GM13977 (cell line): ENCODE measurements around the gene ACCSL.

ENCODE experiments used
- DNase-seq: peaks from one replicate; pipeline ENCODE4 v3.0.0; 2012; ENCODE audit warnings: low spot score
- in situ Hi-C: fragments of 300-500 bp; cut with MboI; formaldehyde crosslinking; loops from one replicate; pipeline ENCODE4 v1.12.0; 2022; ENCODE audit warnings: low sequenced_read_pairs, low pct_unique_long_range_greater_than_20kb, mixed read lengths, inconsistent platforms; ENCODE audit not compliant: unreplicated experiment
- TF ChIP-seq, protein P1 (sequence below): IDR thresholded peaks from 2 replicates; pipeline ENCODE4 v1.5.1; 2012; ENCODE audit warnings: mild to moderate bottlenecking, control low read depth; ENCODE audit not compliant: insufficient read depth; ENCODE audit errors: extremely low read depth, missing control alignments

ACCSL gene

DNA sequence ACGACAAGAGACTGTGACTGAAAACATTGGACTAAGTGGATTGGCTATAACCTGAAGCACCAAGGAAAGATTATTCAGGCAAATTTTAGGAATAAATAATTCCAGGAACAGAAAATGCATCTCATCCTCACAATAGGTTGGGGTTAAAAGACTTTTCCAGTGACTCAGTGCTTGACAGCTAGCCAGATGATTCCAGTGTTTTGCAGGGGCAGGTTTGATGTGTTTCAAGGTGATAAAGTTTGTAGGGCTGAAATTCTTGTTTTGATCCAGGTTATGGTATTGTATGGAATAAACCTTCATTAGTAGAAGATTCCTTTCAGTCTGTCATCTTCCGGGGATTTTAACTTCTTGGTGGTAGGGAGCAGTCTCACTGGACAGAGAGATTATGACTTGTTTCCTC lies 50.0 kb downstream of the ACCSL start:
- in situ Hi-C loops, result no loop called here
- DNase-seq, result no peak
- TF ChIP-seq, protein P1, sequence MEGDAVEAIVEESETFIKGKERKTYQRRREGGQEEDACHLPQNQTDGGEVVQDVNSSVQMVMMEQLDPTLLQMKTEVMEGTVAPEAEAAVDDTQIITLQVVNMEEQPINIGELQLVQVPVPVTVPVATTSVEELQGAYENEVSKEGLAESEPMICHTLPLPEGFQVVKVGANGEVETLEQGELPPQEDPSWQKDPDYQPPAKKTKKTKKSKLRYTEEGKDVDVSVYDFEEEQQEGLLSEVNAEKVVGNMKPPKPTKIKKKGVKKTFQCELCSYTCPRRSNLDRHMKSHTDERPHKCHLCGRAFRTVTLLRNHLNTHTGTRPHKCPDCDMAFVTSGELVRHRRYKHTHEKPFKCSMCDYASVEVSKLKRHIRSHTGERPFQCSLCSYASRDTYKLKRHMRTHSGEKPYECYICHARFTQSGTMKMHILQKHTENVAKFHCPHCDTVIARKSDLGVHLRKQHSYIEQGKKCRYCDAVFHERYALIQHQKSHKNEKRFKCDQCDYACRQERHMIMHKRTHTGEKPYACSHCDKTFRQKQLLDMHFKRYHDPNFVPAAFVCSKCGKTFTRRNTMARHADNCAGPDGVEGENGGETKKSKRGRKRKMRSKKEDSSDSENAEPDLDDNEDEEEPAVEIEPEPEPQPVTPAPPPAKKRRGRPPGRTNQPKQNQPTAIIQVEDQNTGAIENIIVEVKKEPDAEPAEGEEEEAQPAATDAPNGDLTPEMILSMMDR, result no peak

DNA sequence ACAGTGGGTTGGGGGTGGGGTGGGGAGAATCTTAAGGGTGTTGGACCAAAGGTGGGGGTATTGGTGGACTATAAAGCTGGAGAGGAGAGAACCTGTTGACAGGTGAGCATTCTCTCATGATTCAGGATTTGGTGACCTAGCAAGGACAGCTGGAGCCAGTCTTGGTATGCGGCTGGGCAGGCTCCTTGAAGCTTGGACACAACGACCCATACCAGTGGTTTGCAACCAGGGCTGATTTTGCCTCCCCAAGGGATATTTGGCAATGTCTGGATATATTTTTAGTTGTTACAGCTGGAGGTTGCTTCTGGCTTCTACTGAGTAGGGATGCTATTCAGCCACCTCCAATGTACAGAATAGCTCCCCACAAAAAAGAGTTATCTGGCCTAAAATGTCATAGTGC lies 53.3 kb downstream of the ACCSL start:
- TF ChIP-seq, protein P1, result no peak
- no peak for DNase-seq
- in situ Hi-C loops, result loop anchor here (25.0 kb wide), 1 partner anchor 436 kb away; no protein-coding TSS in a partner anchor

DNA sequence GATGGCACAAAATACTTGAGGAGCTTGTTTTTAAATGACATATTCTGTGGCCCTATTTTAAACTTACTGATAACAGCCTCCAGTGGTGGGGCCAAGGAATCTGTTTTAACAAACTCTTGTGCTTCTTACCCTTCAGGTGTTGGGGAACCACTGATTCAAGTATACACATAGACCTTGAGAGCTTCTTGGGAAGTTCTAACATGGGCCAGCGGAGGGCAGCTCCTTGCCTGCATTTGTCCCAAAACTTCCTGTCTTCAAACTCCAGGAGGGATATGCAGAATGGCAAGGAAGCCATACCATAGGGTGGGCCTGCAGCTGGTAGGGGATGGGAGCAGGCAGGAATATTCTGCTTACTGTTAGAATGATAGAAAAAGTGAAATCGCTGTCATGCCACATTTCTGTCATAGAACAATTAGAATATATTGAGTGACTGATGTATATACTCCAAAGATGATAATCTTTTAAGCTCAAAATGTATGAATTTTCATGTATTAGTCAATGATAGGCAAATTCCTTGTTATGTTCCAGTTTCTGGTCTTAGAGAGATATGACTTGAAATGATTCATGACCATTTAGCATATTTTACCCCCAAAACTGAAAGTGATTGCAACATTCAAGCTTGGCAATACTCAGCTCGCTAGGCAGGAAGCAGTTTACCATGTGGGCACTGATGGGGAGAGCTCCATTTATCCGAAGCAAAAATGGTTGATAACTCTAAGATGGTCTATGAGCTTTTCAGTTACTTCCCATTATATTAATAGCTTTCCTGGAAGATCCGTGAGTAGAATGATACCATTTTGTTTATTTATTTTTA lies 56.9 kb downstream of the ACCSL start:
- TF ChIP-seq, protein P1, result no peak
- in situ Hi-C loops, result loop anchor here (25.0 kb wide), 1 partner anchor 433 kb away; no protein-coding TSS in a partner anchor
- no peak for DNase-seq

DNA sequence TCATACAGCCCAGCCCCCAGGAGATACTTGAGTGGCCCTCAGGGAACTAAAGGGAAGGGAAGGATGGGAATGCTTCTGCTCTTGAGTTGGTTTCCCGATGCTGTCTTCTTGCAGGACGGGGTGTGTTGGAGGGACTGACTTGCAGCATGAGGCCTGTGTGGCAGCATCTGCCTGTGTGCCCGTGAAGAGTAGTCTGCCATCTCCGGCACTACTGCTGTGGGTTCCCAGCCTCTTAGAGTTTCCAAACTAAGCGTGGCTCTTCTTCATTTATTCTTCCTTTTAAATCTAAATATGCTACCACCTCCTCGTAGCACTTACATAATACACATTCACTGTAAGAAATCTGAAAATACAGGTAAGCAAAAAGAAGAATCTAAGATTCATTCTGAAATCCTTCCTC lies 60.5 kb downstream of the ACCSL start:
- DNase-seq, result no peak
- in situ Hi-C loops, result loop anchor here (25.0 kb wide), 1 partner anchor 429 kb away; no protein-coding TSS in a partner anchor
- TF ChIP-seq, protein P1, result no peak
